Mammary epithelial cell (primary cell): ENCODE data around the gene MRM3.

Experiments used
- CTCF ChIP-seq, 2 donors: IDR thresholded peaks in 1 of 2; conservative IDR thresholded peaks in 1 of 2; 2 replicates each; pipeline ENCODE4 v1.5.1; 2011 to 2012; ENCODE audit warnings: inconsistent platforms in 2 of 2, low read length in 2 of 2, mild to moderate bottlenecking in 2 of 2, control low read depth in 1 of 2, low read depth in 1 of 2; ENCODE audit not compliant: insufficient read depth in 1 of 2; ENCODE audit errors: extremely low read depth in 1 of 2
- EZH2 ChIP-seq: IDR thresholded peaks from 2 replicates; pipeline ENCODE4 v1.6.1; 2012; ENCODE audit warnings: low read length, inconsistent platforms, borderline replicate concordance

DNA sequence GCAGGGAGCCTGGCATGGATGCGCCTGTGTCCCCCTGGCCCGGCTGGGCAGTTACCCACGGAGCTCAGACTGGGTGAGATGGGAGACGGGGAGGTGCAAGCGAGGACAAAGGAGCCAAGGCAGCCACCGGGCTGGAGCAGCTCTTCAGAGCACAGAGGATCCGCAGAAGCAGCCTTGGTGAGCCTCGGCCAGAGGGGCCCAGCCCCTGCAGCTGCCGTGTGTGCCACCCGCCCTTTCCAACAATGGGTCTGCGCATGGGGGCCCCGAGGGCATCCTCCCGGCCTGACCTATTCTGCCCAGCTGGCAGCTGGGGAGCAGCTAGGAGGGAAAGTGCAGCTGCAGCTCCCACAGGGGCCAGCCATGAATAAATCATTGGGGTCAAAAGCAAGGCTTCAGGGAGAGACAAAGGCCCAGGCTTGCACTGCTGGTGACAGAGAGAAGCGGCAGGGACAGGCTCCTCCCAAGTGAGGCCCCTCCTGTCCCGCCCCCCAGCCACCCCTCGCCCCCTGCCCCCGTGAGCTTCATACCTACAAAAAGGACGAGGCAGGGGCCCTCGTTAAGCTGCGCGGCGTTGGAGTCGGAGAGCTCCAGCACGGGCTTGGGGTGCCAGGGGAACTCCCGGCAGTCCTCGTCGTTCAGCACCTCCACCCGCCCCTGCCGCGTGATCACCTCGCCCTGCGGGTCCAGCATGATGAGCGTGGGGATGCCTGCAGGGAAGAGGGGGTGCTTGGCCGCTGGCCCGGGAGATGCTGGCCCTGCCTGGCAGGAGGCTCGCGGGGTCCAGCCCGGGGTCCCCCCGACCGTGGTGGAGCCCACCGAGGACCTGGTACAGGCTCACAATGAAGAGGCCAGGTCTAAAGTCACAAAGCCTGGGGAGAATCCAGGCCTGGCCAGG is 22.6 kb downstream of the MRM3 start:
- TF ChIP-seq CTCF (conservative IDR thresholded peaks at IDR 0.05 in 1 of 2, IDR thresholded peaks at IDR 0.05 in 1 of 2; ENCODE audit: extremely low read depth in 1 of 2, insufficient read depth in 1 of 2, low read depth in 1 of 2, low read length in 2 of 2) = no peak
- no peak for TF ChIP-seq EZH2
